Osteocyte (in vitro differentiated cells): Measurements from ENCODE around the gene C10orf95. TPM values are rescaled to one million over a fixed set of nuclear protein-coding genes. Genes with fewer than 3 reads are reported as not detected.

Experiments
- DNase-seq: peaks from one replicate; pipeline ENCODE4 v3.0.0; 2021; ENCODE audit warnings: mixed read lengths; ENCODE audit not compliant: unreplicated experiment; ENCODE audit errors: extremely low spot score
- H3K27ac Mint-ChIP-seq: one replicate; pipeline ENCODE4 v1.8.0; 2021; ENCODE audit warnings: mild to moderate bottlenecking, mixed read lengths; ENCODE audit not compliant: unreplicated experiment
- H3K27me3 Mint-ChIP-seq: one replicate; pipeline ENCODE4 v1.8.0; 2021; ENCODE audit warnings: mixed read lengths; ENCODE audit not compliant: unreplicated experiment
- H3K36me3 Mint-ChIP-seq: one replicate; pipeline ENCODE4 v1.8.0; 2021; ENCODE audit warnings: mixed read lengths; ENCODE audit not compliant: unreplicated experiment
- H3K4me1 Mint-ChIP-seq: one replicate; pipeline ENCODE4 v1.8.0; 2021; ENCODE audit warnings: mixed read lengths; ENCODE audit not compliant: unreplicated experiment
- H3K4me3 Mint-ChIP-seq: one replicate; pipeline ENCODE4 v1.8.0; 2021; ENCODE audit warnings: mild to moderate bottlenecking, moderate library complexity, mixed read lengths; ENCODE audit not compliant: unreplicated experiment
- H3K9me3 Mint-ChIP-seq: one replicate; pipeline ENCODE4 v1.8.0; 2021; ENCODE audit warnings: mixed read lengths; ENCODE audit not compliant: unreplicated experiment
- total RNA-seq: library from RNA; stranded (reverse); gene quantifications from 2 replicates; pipeline ENCODE4 v1.2.1, GENCODE V29; 2021
- TF ChIP-seq, protein P1 (sequence below): fragments of 200-600 bp; sonication (generic); IDR thresholded peaks from 2 replicates; pipeline ENCODE4 v1.5.0; 2021; ENCODE audit warnings: antibody characterized with exemption, mild to moderate bottlenecking, moderate library complexity

C10orf95 gene
- total RNA-seq, 1 donor from 2014 or later, result not detected

DNA sequence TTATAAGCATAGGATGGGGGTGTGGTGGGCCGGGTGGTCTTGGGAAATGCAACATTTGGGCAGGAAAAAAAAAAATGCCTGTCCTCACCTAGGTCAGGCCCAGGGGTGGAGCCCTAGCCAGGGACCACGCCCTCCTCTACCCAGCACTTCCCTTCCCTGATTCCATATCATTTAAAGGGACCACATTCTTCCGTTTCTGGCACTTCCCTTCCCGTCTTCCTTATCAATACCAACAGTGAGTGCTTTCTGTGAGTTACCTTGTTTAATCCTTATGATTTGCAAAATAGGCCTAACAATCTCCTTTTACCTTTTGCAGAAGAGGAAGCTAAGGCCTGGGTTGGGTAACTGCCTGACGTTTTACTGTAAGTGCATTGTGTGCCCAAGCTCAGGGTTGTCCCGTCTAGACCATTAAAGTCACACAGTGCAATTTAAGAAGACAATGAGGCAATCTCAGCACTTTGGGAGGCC lies 16.7 kb upstream of the C10orf95 start:
- H3K36me3 Mint-ChIP-seq, result no peaks in the 10 kb centered on the region
- H3K9me3 Mint-ChIP-seq, result no peaks in the 10 kb centered on the region

DNA sequence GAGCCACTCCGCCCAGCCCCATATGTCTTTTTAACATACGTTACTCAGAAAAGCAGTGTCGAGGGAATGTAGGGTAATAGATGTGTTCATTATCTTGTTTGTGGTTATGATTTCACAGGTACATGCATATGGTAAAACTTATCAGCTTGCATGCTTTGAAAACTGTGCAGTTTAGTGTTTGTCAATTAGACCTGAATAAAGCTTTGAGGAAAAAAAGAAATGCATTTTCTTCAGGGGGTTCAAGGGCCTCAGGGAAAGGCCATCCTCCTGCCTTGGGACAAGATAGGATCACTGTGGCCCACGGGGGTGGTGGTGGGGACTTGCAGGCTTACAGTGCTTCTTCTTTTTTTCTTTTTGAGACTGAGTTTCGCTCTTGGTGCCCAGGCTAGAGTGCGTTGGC lies 16.0 kb upstream of the C10orf95 start:
- peaks cover 12% of the 10 kb centered on the region for H3K27me3 Mint-ChIP-seq
- TF ChIP-seq, protein P1, sequence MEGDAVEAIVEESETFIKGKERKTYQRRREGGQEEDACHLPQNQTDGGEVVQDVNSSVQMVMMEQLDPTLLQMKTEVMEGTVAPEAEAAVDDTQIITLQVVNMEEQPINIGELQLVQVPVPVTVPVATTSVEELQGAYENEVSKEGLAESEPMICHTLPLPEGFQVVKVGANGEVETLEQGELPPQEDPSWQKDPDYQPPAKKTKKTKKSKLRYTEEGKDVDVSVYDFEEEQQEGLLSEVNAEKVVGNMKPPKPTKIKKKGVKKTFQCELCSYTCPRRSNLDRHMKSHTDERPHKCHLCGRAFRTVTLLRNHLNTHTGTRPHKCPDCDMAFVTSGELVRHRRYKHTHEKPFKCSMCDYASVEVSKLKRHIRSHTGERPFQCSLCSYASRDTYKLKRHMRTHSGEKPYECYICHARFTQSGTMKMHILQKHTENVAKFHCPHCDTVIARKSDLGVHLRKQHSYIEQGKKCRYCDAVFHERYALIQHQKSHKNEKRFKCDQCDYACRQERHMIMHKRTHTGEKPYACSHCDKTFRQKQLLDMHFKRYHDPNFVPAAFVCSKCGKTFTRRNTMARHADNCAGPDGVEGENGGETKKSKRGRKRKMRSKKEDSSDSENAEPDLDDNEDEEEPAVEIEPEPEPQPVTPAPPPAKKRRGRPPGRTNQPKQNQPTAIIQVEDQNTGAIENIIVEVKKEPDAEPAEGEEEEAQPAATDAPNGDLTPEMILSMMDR, result no peak
- peaks cover 14% of the 10 kb centered on the region for H3K4me1 Mint-ChIP-seq
- no peak overlapping the region for H3K27ac Mint-ChIP-seq
- DNase-seq, result no peak
- no peaks in the 10 kb centered on the region for H3K9me3 Mint-ChIP-seq
- H3K36me3 Mint-ChIP-seq, result no peaks in the 10 kb centered on the region
- no peak overlapping the region for H3K4me3 Mint-ChIP-seq

More for the DNA sequence above, 16.7 kb upstream of the C10orf95 start:
- TF ChIP-seq, protein P1, result no peak
- Mint-ChIP-seq H3K4me1 (peaks cover 8% of the 10 kb centered on the region), H3K27me3 (peaks cover 6% of the 10 kb centered on the region), H3K4me3 (no peak overlapping the region), H3K27ac (no peak overlapping the region)
- no peak for DNase-seq

DNA sequence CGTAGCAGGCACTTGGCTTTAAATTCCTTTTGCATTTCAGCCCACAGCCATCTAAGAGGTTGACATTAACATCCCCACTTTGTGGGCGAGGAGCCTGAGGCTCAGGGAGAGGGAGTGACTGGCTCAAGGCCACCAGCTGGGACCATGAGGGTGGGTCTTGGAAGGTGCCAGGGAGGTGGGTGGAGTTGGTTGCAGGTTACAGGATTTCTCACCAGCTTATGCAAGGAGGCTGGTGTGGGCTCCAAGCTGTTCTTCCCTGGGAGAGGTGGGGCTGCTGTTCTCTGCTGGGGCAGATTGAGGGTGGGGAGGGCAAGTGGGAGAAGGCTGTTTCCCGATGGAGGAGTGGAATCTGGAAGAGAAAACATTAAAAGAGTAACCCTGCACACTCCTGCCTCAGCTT lies 14.1 kb upstream of the C10orf95 start:
- Mint-ChIP-seq H3K9me3 (no peaks in the 10 kb centered on the region), H3K4me1 (peaks cover 29% of the 10 kb centered on the region), H3K27me3 (peaks cover 15% of the 10 kb centered on the region), H3K36me3 (no peaks in the 10 kb centered on the region), H3K27ac (no peak overlapping the region), H3K4me3 (no peak overlapping the region)
- DNase-seq, result no peak
- TF ChIP-seq, protein P1, result no peak

DNA sequence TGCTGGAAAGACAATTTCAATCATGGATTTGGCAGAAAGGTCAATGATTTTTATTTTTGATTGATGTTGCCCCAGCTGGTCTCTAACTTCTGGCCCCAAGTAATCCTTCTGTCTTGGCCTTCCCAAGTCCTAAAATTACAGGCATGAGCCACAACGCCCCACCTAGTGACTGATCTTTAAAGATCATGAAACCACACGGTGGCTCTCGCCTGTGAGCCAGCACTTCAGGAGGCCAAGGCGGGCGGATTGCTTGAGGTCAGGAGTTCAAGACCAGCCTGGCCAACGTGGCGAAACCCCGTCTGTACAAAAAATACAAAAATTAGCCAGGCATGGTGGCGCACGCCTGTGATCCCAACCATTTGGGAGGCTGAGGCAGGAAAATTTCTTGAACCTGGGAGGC lies 12.6 kb upstream of the C10orf95 start:
- no peaks in the 10 kb centered on the region for H3K9me3 Mint-ChIP-seq
- H3K4me1 Mint-ChIP-seq, result peaks cover 28% of the 10 kb centered on the region
- DNase-seq, result no peak
- TF ChIP-seq, protein P1, result no peak
- H3K4me3 Mint-ChIP-seq, result no peak overlapping the region
- H3K27me3 Mint-ChIP-seq, result peaks cover 15% of the 10 kb centered on the region
- no peak overlapping the region for H3K27ac Mint-ChIP-seq
- no peaks in the 10 kb centered on the region for H3K36me3 Mint-ChIP-seq

DNA sequence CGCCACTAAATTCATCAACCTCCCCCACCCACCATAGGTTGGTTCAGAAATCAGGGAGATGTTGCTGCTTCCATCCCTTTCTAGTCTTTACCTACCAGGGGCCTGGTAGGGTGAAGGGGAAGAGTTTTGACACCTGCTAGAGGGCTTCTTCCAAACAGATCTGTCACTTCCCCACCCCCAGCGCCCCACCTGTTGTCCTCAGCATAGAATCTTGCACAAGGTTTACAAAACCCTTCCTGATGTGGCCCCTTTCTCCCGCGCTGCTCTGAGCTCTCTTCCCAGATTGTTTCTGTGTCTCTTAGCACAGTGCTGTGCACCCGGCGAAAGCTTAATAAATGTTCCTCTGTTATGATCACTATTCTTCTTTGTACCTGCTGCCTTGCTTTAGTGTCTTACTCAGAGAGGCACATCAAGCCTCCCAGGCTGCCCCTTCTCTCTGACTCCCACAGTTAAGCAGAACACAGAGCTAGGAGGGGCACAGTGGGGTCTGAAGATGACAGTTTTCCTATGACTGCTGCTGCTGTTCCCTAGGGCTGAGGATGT lies 11.2 kb upstream of the C10orf95 start:
- no peaks in the 10 kb centered on the region for H3K9me3 Mint-ChIP-seq
- TF ChIP-seq, protein P1, result no peak
- H3K4me3 Mint-ChIP-seq, result peak overlapping the region; percentile 85

More for the DNA sequence above, 11.2 kb upstream of the C10orf95 start:
- H3K4me1 Mint-ChIP-seq, result peaks cover 24% of the 10 kb centered on the region
- no peak for DNase-seq
- peaks cover 17% of the 10 kb centered on the region for H3K27me3 Mint-ChIP-seq
- H3K27ac Mint-ChIP-seq, result no peak overlapping the region
- no peaks in the 10 kb centered on the region for H3K36me3 Mint-ChIP-seq
